BJ (cell line): Measurements from ENCODE around the gene LRRC8A. TPM values are rescaled to one million over a fixed set of nuclear protein-coding genes. Genes with fewer than 3 reads are reported as not detected.

Source experiments
- CTCF ChIA-PET: fragments of 350-600 bp; formaldehyde crosslinking; extraction: SDS; loops from one replicate; lab custom pipeline; 2021; ENCODE audit warnings: antibody characterized with exemption, inconsistent platforms; lab: Yijun Ruan, JAX
- POLR2A ChIA-PET: fragments of 300-600 bp; sonication (Branson Sonifier 250); formaldehyde crosslinking; extraction: SDS; loops from one replicate; lab custom pipeline; 2021; ENCODE audit warnings: antibody characterized with exemption; lab: Charles Lee
- DNase-seq: peaks from one replicate; pipeline ENCODE4 v3.0.0-alpha.2; 2011; ENCODE audit warnings: low read depth
- H3K27me3 ChIP-seq: 2 replicates; pipeline ENCODE4 v1.6.0; 2011; ENCODE audit warnings: low read length; ENCODE audit not compliant: control insufficient read depth, insufficient read depth
- H3K36me3 ChIP-seq: 2 replicates; pipeline ENCODE4 v1.5.1; 2011; ENCODE audit warnings: low read length; ENCODE audit not compliant: control insufficient read depth, insufficient read depth
- H3K4me3 ChIP-seq: 2 replicates; pipeline ENCODE4 v1.5.1; 2011; ENCODE audit warnings: low read depth, mild to moderate bottlenecking, control low read depth, low read length
- polyA plus RNA-seq: library from polyadenylated mRNA; depleted of rRNA; stranded (reverse); fragments of >200 nt; gene quantifications from 2 replicates; pipeline ENCODE4 v1.2.3, GENCODE V29; 2011
- TF ChIP-seq, protein P1 (sequence below): IDR thresholded peaks from 2 replicates; pipeline ENCODE4 v1.5.1; 2011; ENCODE audit warnings: low read depth, mild to moderate bottlenecking, control low read depth, inconsistent platforms, low read length, moderate library complexity; ENCODE audit not compliant: insufficient read depth

LRRC8A gene
- polyA plus RNA-seq, 1 experiment = 56.2 TPM

DNA sequence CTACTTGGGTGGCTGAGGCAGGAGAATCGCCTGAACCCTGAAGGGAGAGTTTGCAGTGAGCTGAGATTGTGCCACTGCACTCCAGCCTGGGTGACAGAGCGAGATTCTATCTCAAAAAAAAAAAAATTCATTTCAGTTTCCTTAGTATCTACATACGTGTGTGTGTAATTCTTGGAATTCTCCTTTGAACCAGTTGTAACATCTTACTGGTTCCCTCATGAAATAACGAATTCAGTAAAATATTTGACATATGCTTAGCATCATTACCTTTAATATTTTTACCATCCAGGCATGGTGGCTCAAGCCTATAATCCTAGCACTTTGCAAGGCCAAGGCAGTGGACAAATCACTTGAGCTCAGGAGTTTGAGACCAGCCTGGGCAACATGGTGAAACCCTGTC lies 47.6 kb downstream of the LRRC8A start:
- 0 out of 2 replicates have a peak, but pooled peaks cover 3% of the 10 kb centered on the region for H3K36me3 ChIP-seq
- DNase-seq = no peak
- no peaks in the 10 kb centered on the region for H3K27me3 ChIP-seq
- ChIA-PET CTCF (interaction anchor here (0.7 to 9.9 kb wide), 8 partner anchors 13 to 228 kb away, joined by 3 to 228 read pairs (median 10); partner anchors contain the start of genes ENDOG, KYAT1, LRRC8A and PKN3), POLR2A (no interaction called here)
- no peak overlapping the region for H3K4me3 ChIP-seq
- TF ChIP-seq, protein P1, sequence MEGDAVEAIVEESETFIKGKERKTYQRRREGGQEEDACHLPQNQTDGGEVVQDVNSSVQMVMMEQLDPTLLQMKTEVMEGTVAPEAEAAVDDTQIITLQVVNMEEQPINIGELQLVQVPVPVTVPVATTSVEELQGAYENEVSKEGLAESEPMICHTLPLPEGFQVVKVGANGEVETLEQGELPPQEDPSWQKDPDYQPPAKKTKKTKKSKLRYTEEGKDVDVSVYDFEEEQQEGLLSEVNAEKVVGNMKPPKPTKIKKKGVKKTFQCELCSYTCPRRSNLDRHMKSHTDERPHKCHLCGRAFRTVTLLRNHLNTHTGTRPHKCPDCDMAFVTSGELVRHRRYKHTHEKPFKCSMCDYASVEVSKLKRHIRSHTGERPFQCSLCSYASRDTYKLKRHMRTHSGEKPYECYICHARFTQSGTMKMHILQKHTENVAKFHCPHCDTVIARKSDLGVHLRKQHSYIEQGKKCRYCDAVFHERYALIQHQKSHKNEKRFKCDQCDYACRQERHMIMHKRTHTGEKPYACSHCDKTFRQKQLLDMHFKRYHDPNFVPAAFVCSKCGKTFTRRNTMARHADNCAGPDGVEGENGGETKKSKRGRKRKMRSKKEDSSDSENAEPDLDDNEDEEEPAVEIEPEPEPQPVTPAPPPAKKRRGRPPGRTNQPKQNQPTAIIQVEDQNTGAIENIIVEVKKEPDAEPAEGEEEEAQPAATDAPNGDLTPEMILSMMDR = no peak

DNA sequence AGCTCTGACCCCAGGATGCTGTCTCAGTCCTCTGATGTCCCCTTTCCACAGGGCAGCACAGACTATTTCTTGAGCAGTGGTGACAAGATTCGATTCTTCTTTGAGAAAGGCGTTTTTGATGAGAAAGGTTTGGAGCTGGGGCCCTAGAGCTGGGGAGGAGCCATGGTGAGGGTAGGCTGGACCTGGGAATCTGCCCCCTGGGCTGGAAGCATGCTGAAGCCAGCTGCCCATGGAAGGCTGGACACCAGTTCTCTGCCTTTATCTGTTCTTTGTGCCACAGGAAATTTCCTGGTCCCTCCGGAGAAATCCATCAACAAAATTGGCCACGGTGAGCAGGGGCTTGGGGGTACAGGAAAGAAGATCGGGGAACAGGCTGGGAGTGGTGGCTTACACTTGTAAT lies 51.8 kb downstream of the LRRC8A start:
- Histone ChIP-seq H3K36me3 (no peaks in the 10 kb centered on the region; the same call in 1 of the 2 replicates), H3K4me3 (no peak overlapping the region), H3K27me3 (no peaks in the 10 kb centered on the region)
- POLR2A ChIA-PET = no interaction called here
- CTCF ChIA-PET = interaction anchor here (0.7 to 1.7 kb wide), 3 partner anchors 70 to 72 kb away, joined by 3 to 8 read pairs (median 3); no protein-coding TSS in a partner anchor
- TF ChIP-seq, protein P1 = no peak
- no peak for DNase-seq

DNA sequence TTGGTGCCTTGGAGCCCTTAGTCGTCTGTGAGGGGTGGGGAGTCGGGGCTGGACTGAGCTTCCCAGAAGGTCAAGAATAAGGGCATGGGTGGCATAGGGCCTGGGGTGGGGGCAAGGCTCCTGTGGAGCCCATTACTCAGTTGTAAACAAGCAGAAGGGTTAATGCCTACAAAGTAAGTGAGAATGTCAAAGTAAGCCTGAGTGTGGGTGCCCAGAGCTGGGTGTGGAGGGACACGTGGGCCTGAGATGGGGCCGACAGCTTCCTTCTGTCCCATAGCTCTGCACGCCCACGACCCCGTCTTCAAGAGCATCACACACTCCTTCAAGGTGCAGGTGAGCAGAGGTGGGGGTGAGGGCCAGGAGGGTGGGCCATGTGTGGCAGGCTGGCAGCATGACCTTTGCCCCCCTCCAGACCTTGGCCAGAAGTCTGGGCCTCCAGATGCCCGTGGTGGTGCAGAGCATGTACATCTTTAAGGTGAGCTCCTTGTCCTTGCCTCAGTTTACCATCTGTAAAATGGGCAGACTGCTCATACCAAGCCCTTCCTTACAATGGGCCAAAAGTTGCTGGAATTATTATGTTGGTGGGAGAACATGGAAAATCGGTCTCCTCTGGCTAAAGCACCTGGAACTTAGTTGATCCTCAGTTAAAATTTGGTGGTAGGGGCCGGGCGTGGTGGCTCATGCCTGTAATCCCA lies 54.4 kb downstream of the LRRC8A start:
- CTCF ChIA-PET = interaction anchor here (1.0 to 2.4 kb wide), 2 partner anchors 8 to 73 kb away, joined by 3 to 14 read pairs; no protein-coding TSS in a partner anchor
- POLR2A ChIA-PET = no interaction called here
- TF ChIP-seq, protein P1 = no peak
- Histone ChIP-seq H3K4me3 (no peak overlapping the region), H3K27me3 (no peaks in the 10 kb centered on the region), H3K36me3 (no peaks in the 10 kb centered on the region; the same call in 1 of the 2 replicates)
- no peak for DNase-seq

DNA sequence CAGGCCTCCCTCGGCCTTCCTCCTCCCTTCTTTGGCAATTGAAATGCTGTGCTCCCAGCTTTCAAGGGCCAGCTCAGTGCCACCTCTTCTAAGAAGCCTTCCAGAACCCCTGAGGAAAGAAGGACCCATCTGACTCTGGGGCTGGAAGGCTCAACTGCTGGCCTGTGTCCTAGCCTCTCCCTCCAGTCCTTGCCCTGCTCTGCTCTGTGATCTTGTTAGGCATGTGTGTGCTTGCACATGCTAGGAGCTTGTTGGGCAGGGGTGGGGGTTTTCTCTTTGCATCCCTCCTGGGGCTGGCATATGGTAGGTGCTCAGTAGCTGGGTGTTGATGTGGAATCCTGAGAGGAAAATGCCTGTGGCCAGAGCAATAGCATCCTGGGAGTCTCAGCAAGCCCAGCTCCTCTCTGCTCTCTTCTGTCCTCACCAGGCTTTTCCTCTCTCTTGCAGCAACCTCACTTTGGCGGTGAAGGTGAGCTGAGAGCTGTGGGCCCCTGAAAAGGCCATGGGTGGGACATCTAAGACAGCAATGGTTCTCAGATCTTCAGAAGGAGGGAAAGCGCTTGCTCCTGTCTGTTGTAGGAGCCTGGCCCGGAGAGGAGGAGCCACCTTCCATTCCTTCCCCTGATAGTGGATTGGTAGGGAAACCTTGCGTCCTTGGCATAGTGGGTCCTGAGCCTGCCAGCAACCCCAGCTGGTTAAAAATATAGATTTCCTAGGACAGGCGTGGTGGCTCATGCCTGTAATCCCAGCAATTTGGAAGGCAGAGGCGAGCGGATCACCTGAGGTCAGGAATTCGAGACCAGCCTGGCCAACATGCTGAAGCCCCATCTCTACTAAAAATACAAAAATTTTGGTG lies 55.6 kb downstream of the LRRC8A start:
- H3K4me3 ChIP-seq = no peak overlapping the region
- H3K36me3 ChIP-seq = no peaks in the 10 kb centered on the region; the same call in 1 of the 2 replicates
- H3K27me3 ChIP-seq = no peaks in the 10 kb centered on the region
- TF ChIP-seq, protein P1 = no peak
- DNase-seq = no peak
- ChIA-PET POLR2A (no interaction called here), CTCF (interaction anchor here (1.0 to 2.4 kb wide), 2 partner anchors 10 to 14 kb away, joined by 3 to 14 read pairs; no protein-coding TSS in a partner anchor)

DNA sequence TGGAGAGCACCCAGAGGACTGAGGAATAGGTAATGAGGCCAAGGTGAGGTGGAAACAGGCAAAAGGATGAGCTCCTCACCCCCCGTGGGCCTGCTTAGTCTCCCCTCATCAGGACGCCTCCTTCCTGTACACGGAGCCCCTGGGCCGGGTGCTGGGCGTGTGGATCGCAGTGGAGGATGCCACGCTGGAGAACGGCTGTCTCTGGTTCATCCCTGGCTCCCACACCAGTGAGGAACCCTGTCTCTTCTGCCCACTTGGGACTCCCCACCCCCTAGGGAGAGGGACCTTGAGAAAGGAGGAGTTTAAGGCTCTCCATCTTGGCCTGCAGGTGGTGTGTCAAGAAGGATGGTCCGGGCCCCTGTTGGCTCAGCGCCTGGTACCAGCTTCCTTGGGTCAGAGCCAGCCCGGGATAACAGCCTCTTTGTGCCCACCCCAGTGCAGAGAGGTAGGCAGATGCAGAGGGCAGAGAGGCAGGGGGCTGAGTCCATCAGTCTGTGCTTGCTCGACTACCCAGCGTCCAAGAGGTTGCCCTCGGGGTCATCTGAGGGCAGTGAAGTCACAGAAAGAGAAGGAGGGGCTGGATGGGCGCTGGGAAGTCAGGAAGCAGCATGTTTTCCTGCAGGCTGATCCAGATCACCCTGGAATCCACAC lies 58.5 kb downstream of the LRRC8A start:
- POLR2A ChIA-PET = no interaction called here
- H3K27me3 ChIP-seq = no peaks in the 10 kb centered on the region
- DNase-seq = no peak
- no peaks in the 10 kb centered on the region; the same call in 1 of the 2 replicates for H3K36me3 ChIP-seq
- H3K4me3 ChIP-seq = no peak overlapping the region
- CTCF ChIA-PET = no interaction called here
- TF ChIP-seq, protein P1 = no peak
